Activated B cell treated with CpG ODN at 0.5 μM for 24 hours (primary cell): ENCODE results near the gene IL1RAP. TPM values are rescaled to one million over a fixed set of nuclear protein-coding genes. Genes with fewer than 3 reads are reported as not detected.

Experiments used
- ATAC-seq: fragments of 200-7000 bp; cut with Tn5 transposase; one replicate; pipeline ENCODE4 v1.10.0; 2021; ENCODE audit warnings: low read depth, mild to moderate bottlenecking, moderate library complexity
- CTCF ChIA-PET: fragments of 350-600 bp; sonication (Branson Sonifier 250); formaldehyde crosslinking; loops from one replicate; lab custom pipeline; 2021; ENCODE audit warnings: antibody characterized with exemption; lab: Charles Lee
- POLR2A ChIA-PET: fragments of 350-600 bp; sonication (Branson Sonifier 250); formaldehyde crosslinking; loops from one replicate; lab custom pipeline; 2021; ENCODE audit warnings: antibody characterized with exemption; lab: Charles Lee
- DNase-seq: peaks from one replicate; pipeline ENCODE4 v3.0.0; 2022
- H3K27ac Mint-ChIP-seq: one replicate; pipeline ENCODE4 v1.8.0; 2020; ENCODE audit warnings: mixed read lengths
- H3K27me3 Mint-ChIP-seq: one replicate; pipeline ENCODE4 v1.8.0; 2021; ENCODE audit warnings: mixed read lengths
- H3K36me3 Mint-ChIP-seq: one replicate; pipeline ENCODE4 v1.8.0; 2021; ENCODE audit warnings: low read depth, mixed read lengths
- H3K4me1 Mint-ChIP-seq: one replicate; pipeline ENCODE4 v1.8.0; 2021; ENCODE audit warnings: mixed read lengths
- H3K4me3 Mint-ChIP-seq: one replicate; pipeline ENCODE4 v1.8.0; 2020; ENCODE audit warnings: mild to moderate bottlenecking, mixed read lengths
- H3K9me3 Mint-ChIP-seq: one replicate; pipeline ENCODE4 v1.8.0; 2020; ENCODE audit warnings: mixed read lengths
- intact Hi-C: fragments of 100-400 bp; cut with micrococcal nuclease; formaldehyde crosslinking; loops from one replicate; pipeline ENCODE4 v1.15.1; 2024
- total RNA-seq: library from RNA; stranded (reverse); gene quantifications from 2 replicates; pipeline ENCODE4 v1.2.3, GENCODE V29; 2022
- TF ChIP-seq, protein P1 (sequence below): fragments of 200-600 bp; IDR thresholded peaks from one replicate; pipeline ENCODE4 v1.8.0; 2022; ENCODE audit warnings: antibody characterized with exemption, mild to moderate bottlenecking

The IL1RAP gene
- total RNA-seq, 1 donor from 2014 or later: 6.3 TPM

DNA sequence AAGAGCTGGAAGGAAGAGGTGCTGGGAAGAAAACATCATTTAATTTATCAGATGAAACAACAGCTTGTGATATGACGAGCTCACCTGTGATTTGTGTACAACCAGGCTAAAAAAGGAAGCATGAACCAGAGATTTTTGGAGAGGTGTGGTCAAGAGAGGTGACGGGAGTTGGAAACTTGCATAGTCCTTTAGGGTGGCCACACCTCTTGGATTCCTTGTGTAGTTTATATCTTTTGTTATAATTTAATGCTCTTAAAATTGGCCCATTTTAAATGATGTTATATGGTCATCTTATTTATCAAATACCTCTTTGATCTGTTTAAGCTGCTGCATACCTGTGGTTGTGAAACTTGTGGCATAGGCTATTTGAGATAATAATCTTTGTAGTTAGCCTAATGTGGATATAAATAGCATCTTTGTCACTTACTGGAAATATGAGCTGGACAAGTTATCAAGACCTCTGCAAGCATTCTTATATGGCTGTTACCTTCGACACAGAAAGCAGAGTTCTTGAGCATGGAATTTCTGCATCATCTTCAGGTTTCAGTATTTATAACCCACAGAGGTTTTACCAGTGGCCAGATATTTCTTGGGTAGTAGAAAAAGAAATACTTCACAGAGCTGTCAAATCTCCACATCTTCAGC is 49.1 kb downstream of the IL1RAP start:
- H3K4me3 Mint-ChIP-seq: no peak overlapping the region
- no peak for DNase-seq
- CTCF ChIA-PET: no interaction called here
- TF ChIP-seq, protein P1, sequence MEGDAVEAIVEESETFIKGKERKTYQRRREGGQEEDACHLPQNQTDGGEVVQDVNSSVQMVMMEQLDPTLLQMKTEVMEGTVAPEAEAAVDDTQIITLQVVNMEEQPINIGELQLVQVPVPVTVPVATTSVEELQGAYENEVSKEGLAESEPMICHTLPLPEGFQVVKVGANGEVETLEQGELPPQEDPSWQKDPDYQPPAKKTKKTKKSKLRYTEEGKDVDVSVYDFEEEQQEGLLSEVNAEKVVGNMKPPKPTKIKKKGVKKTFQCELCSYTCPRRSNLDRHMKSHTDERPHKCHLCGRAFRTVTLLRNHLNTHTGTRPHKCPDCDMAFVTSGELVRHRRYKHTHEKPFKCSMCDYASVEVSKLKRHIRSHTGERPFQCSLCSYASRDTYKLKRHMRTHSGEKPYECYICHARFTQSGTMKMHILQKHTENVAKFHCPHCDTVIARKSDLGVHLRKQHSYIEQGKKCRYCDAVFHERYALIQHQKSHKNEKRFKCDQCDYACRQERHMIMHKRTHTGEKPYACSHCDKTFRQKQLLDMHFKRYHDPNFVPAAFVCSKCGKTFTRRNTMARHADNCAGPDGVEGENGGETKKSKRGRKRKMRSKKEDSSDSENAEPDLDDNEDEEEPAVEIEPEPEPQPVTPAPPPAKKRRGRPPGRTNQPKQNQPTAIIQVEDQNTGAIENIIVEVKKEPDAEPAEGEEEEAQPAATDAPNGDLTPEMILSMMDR: no peak
- H3K9me3 Mint-ChIP-seq: peaks cover 2% of the 10 kb centered on the region
- H3K27ac Mint-ChIP-seq: no peak overlapping the region
- no peak for ATAC-seq
- H3K36me3 Mint-ChIP-seq: peaks cover 18% of the 10 kb centered on the region
- H3K4me1 Mint-ChIP-seq: peaks cover 2% of the 10 kb centered on the region
- H3K27me3 Mint-ChIP-seq: no peaks in the 10 kb centered on the region
- intact Hi-C loops: no loop called here
- POLR2A ChIA-PET: no interaction called here

GRCh38 chr3:190564175-190564574 is 50.3 kb downstream of the IL1RAP start:
- H3K4me3 Mint-ChIP-seq: no peak overlapping the region
- intact Hi-C loops: no loop called here
- CTCF ChIA-PET: no interaction called here

DNA sequence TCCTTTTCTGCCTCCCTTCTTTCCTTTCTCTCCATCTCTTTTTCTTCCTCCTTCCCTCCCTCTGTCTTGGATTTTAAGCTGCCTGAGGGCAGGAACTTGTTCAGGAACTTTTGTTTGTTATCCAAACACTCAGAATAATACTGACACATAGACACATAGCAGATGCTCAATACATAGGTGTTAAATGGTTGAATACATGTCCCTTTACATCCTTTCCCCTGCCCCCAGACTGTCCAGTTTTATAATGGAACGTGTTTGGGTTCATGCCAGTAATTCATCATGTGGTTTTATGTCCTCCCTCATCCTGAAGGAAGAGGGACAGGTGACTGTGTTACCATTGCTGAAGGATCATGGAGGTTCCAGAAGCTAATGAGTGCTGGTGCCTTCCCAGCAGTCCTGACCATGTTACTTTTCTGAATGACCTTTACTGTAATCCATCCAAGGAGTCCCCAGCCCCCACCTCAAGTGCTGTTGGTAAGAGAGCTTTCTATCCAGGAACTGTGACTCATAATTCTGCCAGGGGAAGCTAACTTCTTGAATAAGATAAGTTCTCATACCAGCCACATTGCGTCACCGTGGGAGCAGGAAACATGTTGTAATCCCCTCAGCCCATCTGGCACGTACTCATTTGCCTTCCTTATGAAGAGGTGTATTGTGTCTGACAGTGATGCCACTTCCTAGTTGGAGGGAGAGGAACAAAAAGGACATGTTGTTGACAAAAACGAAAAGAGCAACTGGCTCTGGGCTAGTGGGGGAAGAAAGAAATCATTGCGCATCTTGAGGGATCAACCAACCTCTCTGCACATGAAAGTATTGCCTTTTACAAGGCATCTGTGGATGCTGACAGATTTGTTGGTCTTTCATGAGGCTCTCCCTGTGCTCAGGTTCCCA is 52.4 kb downstream of the IL1RAP start:
- no peak overlapping the region for H3K27ac Mint-ChIP-seq
- peaks cover 14% of the 10 kb centered on the region for H3K36me3 Mint-ChIP-seq
- intact Hi-C loops: no loop called here
- CTCF ChIA-PET: no interaction called here
- H3K27me3 Mint-ChIP-seq: no peaks in the 10 kb centered on the region
- DNase-seq (no peak), ATAC-seq (no peak)
- H3K4me1 Mint-ChIP-seq: no peaks in the 10 kb centered on the region
- TF ChIP-seq, protein P1: no peak
- no peaks in the 10 kb centered on the region for H3K9me3 Mint-ChIP-seq
- POLR2A ChIA-PET: no interaction called here
- H3K4me3 Mint-ChIP-seq: no peak overlapping the region

More at GRCh38 chr3:190564175-190564574, 50.3 kb downstream of the IL1RAP start:
- Mint-ChIP-seq H3K27ac (no peak overlapping the region), H3K36me3 (peaks cover 14% of the 10 kb centered on the region), H3K4me1 (no peaks in the 10 kb centered on the region), H3K9me3 (no peaks in the 10 kb centered on the region), H3K27me3 (no peaks in the 10 kb centered on the region)
- no peak for ATAC-seq
- no peak for DNase-seq
- POLR2A ChIA-PET: no interaction called here
- TF ChIP-seq, protein P1: no peak

DNA sequence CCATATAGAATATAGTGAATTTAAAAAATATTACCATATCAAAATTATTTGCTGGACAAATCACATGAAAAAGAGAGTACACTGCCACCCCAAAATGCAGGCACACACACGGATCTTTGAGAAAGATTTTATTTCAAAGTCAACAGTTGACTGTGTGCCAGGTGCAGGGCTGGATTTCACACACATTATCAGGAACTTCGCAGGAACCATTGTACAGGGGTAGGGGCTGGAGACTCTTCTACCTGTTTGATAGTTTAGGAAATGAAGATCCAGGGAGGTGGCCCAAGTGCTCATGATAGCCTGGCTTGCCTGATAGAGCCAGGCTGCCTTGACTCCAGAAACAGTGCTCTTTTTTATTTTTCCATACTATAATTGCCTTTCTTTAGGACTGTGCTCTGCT is 54.2 kb downstream of the IL1RAP start:
- peaks cover 14% of the 10 kb centered on the region for H3K36me3 Mint-ChIP-seq
- ChIA-PET POLR2A (no interaction called here), CTCF (no interaction called here)
- ATAC-seq (no peak), DNase-seq (no peak)
- TF ChIP-seq, protein P1: no peak
- H3K4me3 Mint-ChIP-seq: no peak overlapping the region
- H3K4me1 Mint-ChIP-seq: no peaks in the 10 kb centered on the region
- H3K27ac Mint-ChIP-seq: no peak overlapping the region
- H3K27me3 Mint-ChIP-seq: no peaks in the 10 kb centered on the region
- intact Hi-C loops: no loop called here
- no peaks in the 10 kb centered on the region for H3K9me3 Mint-ChIP-seq

GRCh38 chr3:190574473-190574872 is 60.6 kb downstream of the IL1RAP start:
- CTCF ChIA-PET: no interaction called here
- Mint-ChIP-seq H3K4me1 (no peaks in the 10 kb centered on the region), H3K4me3 (no peak overlapping the region), H3K27me3 (no peaks in the 10 kb centered on the region), H3K27ac (no peak overlapping the region), H3K9me3 (peaks cover 3% of the 10 kb centered on the region), H3K36me3 (no peaks in the 10 kb centered on the region)
- intact Hi-C loops: no loop called here
- TF ChIP-seq, protein P1: no peak
- no peak for DNase-seq
- no peak for ATAC-seq
- POLR2A ChIA-PET: no interaction called here
